Endothelial cell (in vitro differentiated cells): ENCODE measurements around the gene CAD. TPM values are rescaled to one million over a fixed set of nuclear protein-coding genes. Genes with fewer than 3 reads are reported as not detected.

Experiments
- DNase-seq: peaks from one replicate; pipeline ENCODE4 v3.0.0; 2021; ENCODE audit warnings: low spot score
- H3K27ac Mint-ChIP-seq: one replicate; pipeline ENCODE4 v1.8.0; 2021; ENCODE audit warnings: mixed read lengths, inconsistent platforms; ENCODE audit not compliant: unreplicated experiment
- H3K27me3 Mint-ChIP-seq: one replicate; pipeline ENCODE4 v1.8.0; 2021; ENCODE audit warnings: mild to moderate bottlenecking, moderate library complexity, mixed read lengths, inconsistent platforms; ENCODE audit not compliant: unreplicated experiment
- H3K36me3 Mint-ChIP-seq: one replicate; pipeline ENCODE4 v1.8.0; 2021; ENCODE audit warnings: mild to moderate bottlenecking, low read depth, mixed read lengths, inconsistent platforms; ENCODE audit not compliant: unreplicated experiment
- H3K4me1 Mint-ChIP-seq: one replicate; pipeline ENCODE4 v1.8.0; 2021; ENCODE audit warnings: mild to moderate bottlenecking, mixed read lengths, inconsistent platforms; ENCODE audit not compliant: unreplicated experiment
- H3K4me3 Mint-ChIP-seq: one replicate; pipeline ENCODE4 v1.8.0; 2021; ENCODE audit warnings: mild to moderate bottlenecking, mixed read lengths, inconsistent platforms; ENCODE audit not compliant: unreplicated experiment
- H3K9me3 Mint-ChIP-seq: one replicate; pipeline ENCODE4 v1.8.0; 2021; ENCODE audit warnings: mixed read lengths, inconsistent platforms; ENCODE audit not compliant: unreplicated experiment
- CTCF ChIP-seq: fragments of 200-600 bp; sonication (generic); IDR thresholded peaks from one replicate; pipeline ENCODE4 v1.5.0; 2021; ENCODE audit warnings: antibody characterized with exemption; ENCODE audit not compliant: unreplicated experiment
- total RNA-seq: library from RNA; stranded (reverse); fragmentation: NEBNext Ultra II Directional; extraction: Animal tissue kit (Norgen Biotek cat#: 25700); gene quantifications from one replicate; pipeline ENCODE4 v1.2.1, GENCODE V29; 2021; ENCODE audit not compliant: unreplicated experiment

Gene CAD
- total RNA-seq, 1 donor from 2014 or later: 49.4 TPM

- peaks cover 10% of the 10 kb centered on the region for H3K27me3 Mint-ChIP-seq
- no peak overlapping the region for H3K27ac Mint-ChIP-seq
- no peaks in the 10 kb centered on the region for H3K36me3 Mint-ChIP-seq
- H3K4me3 Mint-ChIP-seq: no peak overlapping the region
- H3K9me3 Mint-ChIP-seq: no peaks in the 10 kb centered on the region
- peaks cover 5% of the 10 kb centered on the region for H3K4me1 Mint-ChIP-seq
- TF ChIP-seq CTCF: no peak
- DNase-seq: no peak
Measured at GRCh38 chr2:27280826-27281225, 63.7 kb downstream of the CAD start.

DNA sequence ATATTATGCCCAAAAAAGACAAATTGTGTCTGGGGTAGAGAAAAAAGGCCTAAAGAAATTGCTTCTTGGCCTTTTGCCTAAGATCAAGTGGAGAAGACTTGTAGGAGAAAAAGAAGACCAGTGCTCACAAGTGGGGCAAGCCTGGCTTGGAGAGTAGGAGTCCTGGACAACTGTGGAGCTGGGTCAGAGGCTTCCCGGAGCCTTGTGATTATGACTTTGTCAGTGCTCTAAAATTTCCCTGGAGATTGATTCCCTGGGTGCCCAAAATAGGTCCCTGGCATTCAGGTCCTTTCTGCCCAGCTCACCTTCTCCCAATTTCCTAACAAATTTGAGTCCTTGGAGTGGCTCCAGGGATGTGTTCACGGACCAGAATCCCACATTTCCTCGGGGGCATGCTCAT is 64.3 kb downstream of the CAD start:
- Mint-ChIP-seq H3K4me1 (peaks cover 5% of the 10 kb centered on the region), H3K4me3 (no peak overlapping the region), H3K27me3 (peaks cover 10% of the 10 kb centered on the region), H3K27ac (no peak overlapping the region), H3K36me3 (no peaks in the 10 kb centered on the region), H3K9me3 (no peaks in the 10 kb centered on the region)
- no peak for DNase-seq
- TF ChIP-seq CTCF: no peak

DNA sequence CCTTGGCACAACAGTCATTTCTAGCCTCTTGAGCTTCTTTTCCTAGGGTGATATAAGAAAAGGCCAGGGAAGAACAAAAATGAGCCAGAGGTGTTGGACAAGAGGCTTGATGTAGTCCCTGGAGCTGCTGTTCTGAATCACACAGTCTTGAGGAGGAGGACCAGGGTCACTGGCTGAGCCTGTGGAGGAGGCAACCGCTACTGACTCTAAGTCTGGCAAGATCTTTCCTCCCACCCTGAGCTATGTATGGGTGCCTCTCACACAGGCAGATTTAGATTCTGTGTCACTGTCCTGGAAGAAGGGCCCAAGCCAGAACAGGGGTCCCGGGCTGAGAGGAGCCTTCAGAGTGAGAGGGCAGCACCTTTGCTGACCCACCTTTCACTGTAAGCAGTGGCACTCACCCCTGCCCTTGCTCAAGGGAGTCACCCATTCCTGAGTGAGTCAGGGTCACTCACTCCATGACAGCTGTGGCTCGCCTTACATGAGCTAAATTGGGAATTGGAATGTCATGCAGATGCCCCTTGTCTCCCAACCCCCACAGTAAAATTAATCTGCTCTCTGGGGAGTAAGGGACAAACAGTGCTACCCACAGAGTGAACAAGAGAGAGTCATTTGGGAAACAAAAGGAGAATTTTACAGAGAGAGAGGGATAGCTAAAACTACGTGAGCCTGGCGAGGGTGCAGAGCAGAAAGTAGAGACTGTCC is 64.8 kb downstream of the CAD start, which contains the start of gene TRIM54:
Gene TRIM54, plus strand, starts transcription at position 575 of the 705 bp plus-strand sequence. CDS start 303 bp downstream, outside the sequence.
- Mint-ChIP-seq H3K27ac (peak within 1 kb of the TSS; percentile 76), H3K36me3 (no peaks in the 10 kb centered on the region), H3K4me1 (peaks cover 5% of the 10 kb centered on the region), H3K4me3 (no peak within 1 kb of the TSS), H3K9me3 (no peaks in the 10 kb centered on the region), H3K27me3 (peaks cover 10% of the 10 kb centered on the region)
- TF ChIP-seq CTCF: no peak
- DNase-seq: no peak

DNA sequence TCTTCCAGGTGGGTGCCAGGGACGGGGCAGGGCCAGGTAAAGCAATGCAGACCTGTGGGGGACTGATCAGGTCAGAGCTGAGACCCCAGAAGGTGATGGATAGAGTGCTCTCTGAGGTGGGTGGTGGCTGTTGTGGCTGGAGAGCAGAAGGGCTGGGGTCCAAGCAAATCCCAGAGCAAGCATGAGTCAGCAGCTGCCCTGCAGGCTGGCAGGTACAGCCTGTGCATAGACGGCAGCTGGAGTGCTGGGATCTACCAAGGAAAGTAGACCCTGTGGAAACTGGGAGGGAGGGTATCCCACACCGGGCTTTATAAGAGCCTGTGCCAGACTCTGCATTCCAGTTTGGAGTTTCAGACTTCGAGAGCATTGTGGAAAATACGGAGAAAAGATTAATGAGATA is 65.7 kb downstream of the CAD start:
- Mint-ChIP-seq H3K4me1 (peaks cover 5% of the 10 kb centered on the region), H3K36me3 (no peaks in the 10 kb centered on the region), H3K27me3 (peaks cover 10% of the 10 kb centered on the region), H3K4me3 (no peak overlapping the region), H3K9me3 (no peaks in the 10 kb centered on the region), H3K27ac (no peak overlapping the region)
- no peak for DNase-seq
- TF ChIP-seq CTCF: no peak

- H3K27me3 Mint-ChIP-seq: peaks cover 8% of the 10 kb centered on the region
- no peaks in the 10 kb centered on the region for H3K9me3 Mint-ChIP-seq
- peaks cover 5% of the 10 kb centered on the region for H3K4me1 Mint-ChIP-seq
- DNase-seq: no peak
- no peak overlapping the region for H3K27ac Mint-ChIP-seq
- TF ChIP-seq CTCF: no peak
- H3K36me3 Mint-ChIP-seq: no peaks in the 10 kb centered on the region
- H3K4me3 Mint-ChIP-seq: no peak overlapping the region
Measured at GRCh38 chr2:27284996-27285395, 67.8 kb downstream of the CAD start.
